Brain microvascular endothelial cell (primary cell): Measurements from ENCODE around the gene ZNF223.

Experiments used
- DNase-seq: peaks from one replicate; pipeline ENCODE4 v3.0.0-alpha.2; 2020
- H3K27ac ChIP-seq: fragments of 250-450 bp; sonication (Bioruptor Pico); 2 replicates; pipeline ENCODE4 v1.5.1; 2020; ENCODE audit warnings: mild to moderate bottlenecking, moderate library complexity
- H3K27me3 ChIP-seq: fragments of 250-450 bp; sonication (Bioruptor Pico); replicated peaks from 2 replicates; pipeline ENCODE4 v1.5.1; 2020; ENCODE audit warnings: mild to moderate bottlenecking
- H3K36me3 ChIP-seq: fragments of 250-450 bp; sonication (Bioruptor Pico); replicated peaks from 2 replicates; pipeline ENCODE4 v1.5.1; 2020; ENCODE audit warnings: mild to moderate bottlenecking
- H3K4me3 ChIP-seq: 2 replicates; pipeline ENCODE4 v1.5.1; 2011; ENCODE audit warnings: low read depth, mild to moderate bottlenecking, control low read depth, low read length, moderate library complexity
- CTCF ChIP-seq: IDR thresholded peaks from 2 replicates; pipeline ENCODE4 v1.5.1; 2011; ENCODE audit warnings: low read depth, mild to moderate bottlenecking, moderate library complexity, low read length, control low read depth, inconsistent platforms; ENCODE audit errors: missing control alignments
- in situ Hi-C: cut with HindIII; loops from 2 replicates; pipeline ENCODE4 v1.10.0; 2017; ENCODE audit warnings: low sequenced_read_pairs, low pct_ligation_motif_present

The ZNF223 gene

GRCh38 chr19:44059229-44059628 lies 7.4 kb downstream of the ZNF223 start:
- Histone ChIP-seq H3K36me3 (peaks cover 38% of the 10 kb centered on the region), H3K4me3 (no peak overlapping the region), H3K27ac (no peak overlapping the region), H3K27me3 (no peaks in the 10 kb centered on the region)
- DNase-seq, result no peak
- in situ Hi-C loops, result no loop called here
- TF ChIP-seq CTCF, result no peak

- peaks cover 45% of the 10 kb centered on the region for H3K36me3 ChIP-seq
- H3K4me3 ChIP-seq, result no peak overlapping the region
- no peak for TF ChIP-seq CTCF
- H3K27ac ChIP-seq, result no peak overlapping the region
- no peak for DNase-seq
- no peaks in the 10 kb centered on the region for H3K27me3 ChIP-seq
- in situ Hi-C loops, result no loop called here
These were observed 9.2 kb downstream of the ZNF223 start for GRCh38 chr19:44061038-44061437.

- Histone ChIP-seq H3K36me3 (peaks cover 44% of the 10 kb centered on the region), H3K27me3 (no peaks in the 10 kb centered on the region), H3K4me3 (no peak overlapping the region), H3K27ac (no peak overlapping the region)
- in situ Hi-C loops, result no loop called here
- no peak for DNase-seq
- TF ChIP-seq CTCF, result no peak
These were observed 14.5 kb downstream of the ZNF223 start for GRCh38 chr19:44066305-44066704.

- no peak overlapping the region for H3K27ac ChIP-seq
- peaks cover 25% of the 10 kb centered on the region for H3K36me3 ChIP-seq
- no peak for TF ChIP-seq CTCF
- in situ Hi-C loops, result no loop called here
- no peak overlapping the region for H3K4me3 ChIP-seq
- no peak for DNase-seq
- no peaks in the 10 kb centered on the region for H3K27me3 ChIP-seq
These were observed 17.6 kb downstream of the ZNF223 start for GRCh38 chr19:44069415-44069814.

- Histone ChIP-seq H3K27me3 (no peaks in the 10 kb centered on the region), H3K27ac (no peak within 1 kb of the TSS), H3K36me3 (peaks cover 4% of the 10 kb centered on the region), H3K4me3 (peak within 1 kb of the TSS; percentile 81)
- in situ Hi-C loops, result no loop called here
- no peak for TF ChIP-seq CTCF
- peak; percentile 87 for DNase-seq
These were observed 20.1 kb downstream of the ZNF223 start, which contains the start of gene ZNF284 for GRCh38 chr19:44071824-44072542. ZNF284 (plus strand) TSS chr19:44072159; CDS start chr19:44076390, 4,231 bp downstream.
